Glomerular visceral epithelial cell (primary cell): ENCODE measurements around the gene DCLK1.
A peak's percentile ranks its signal among the peaks of the same experiment; 100 is the strongest.

Experiments used
- DNase-seq: peaks from one replicate; pipeline ENCODE4 v3.0.0-alpha.2; 2016; ENCODE audit errors: extremely low spot score

DCLK1 gene

DNA sequence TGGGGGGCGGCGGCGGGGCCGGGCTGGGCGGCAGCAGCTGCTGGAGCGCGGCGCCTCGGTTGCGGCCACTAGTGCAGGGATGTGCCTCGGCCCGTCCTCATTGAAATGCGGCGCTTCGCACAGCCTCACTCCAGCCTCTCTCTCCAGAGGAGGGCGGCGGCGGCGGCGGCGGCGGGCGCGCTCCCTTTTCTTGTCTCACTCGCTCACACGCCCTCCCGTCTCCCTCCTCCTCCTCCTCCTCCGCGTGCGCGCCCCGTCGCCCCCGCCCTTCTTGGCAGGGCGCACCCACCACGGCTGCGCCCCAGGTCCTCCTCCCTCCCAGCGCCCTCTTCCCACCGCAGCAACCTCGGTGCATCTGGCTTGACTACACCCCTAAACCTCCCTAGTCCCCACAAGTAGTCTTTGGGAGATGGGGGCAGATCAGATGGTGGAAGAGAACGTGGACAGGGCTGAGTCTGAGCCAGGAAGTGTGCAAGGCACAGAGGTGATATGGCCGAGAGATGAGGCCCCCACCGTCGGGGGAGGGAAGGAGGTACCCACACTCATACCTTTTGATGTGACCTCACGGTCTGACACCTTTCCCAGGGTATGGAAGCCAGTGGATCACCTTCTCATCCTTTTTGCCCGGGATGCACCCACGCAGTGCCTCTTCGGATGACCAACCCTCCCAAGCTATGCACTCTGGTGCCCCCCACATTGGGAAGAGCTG lies at the start of gene DCLK1:
TSS of gene DCLK1 (minus strand) at position 161 of the 709 bp plus-strand sequence.
- DNase-seq = peak; percentile 51

DNA sequence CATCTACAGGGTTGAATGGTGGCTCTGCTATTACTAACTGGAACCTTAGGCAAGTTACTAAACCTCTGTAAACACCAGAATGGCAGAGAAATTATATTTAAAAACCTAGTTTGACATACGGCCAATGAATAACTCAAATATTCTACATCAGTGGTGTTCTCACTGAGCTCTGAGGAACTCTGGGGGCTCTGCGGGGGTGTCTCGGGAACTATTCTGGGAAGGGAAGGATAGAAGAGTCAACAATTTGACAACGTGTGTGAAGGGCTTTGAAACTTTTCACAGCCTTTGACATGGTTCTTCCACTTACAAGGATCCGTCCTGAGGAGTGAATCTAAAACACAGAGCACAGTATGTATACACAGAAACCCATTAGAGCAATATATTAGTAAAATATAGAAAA lies 44.4 kb upstream of the DCLK1 start:
- no peak for DNase-seq

DNA sequence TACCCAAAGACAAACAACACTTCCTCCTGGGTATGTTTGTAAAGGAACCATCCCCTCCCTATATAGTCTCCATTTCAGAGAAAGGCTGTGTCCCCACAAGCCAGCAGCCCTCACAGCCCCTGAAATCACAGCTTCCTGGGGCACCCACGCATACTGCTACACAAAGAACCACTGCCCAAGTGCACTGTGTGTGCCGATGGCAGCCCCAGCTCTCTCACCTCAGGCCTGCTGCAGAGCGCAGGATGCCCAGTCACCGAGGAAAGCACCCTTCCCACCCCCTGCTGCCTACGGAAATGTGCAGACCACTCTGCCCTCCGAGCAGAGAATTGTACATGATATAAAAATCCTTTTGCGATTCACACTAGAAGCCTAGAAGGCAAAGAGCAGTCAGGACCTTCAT lies 43.7 kb upstream of the DCLK1 start:
- DNase-seq = no peak

DNA sequence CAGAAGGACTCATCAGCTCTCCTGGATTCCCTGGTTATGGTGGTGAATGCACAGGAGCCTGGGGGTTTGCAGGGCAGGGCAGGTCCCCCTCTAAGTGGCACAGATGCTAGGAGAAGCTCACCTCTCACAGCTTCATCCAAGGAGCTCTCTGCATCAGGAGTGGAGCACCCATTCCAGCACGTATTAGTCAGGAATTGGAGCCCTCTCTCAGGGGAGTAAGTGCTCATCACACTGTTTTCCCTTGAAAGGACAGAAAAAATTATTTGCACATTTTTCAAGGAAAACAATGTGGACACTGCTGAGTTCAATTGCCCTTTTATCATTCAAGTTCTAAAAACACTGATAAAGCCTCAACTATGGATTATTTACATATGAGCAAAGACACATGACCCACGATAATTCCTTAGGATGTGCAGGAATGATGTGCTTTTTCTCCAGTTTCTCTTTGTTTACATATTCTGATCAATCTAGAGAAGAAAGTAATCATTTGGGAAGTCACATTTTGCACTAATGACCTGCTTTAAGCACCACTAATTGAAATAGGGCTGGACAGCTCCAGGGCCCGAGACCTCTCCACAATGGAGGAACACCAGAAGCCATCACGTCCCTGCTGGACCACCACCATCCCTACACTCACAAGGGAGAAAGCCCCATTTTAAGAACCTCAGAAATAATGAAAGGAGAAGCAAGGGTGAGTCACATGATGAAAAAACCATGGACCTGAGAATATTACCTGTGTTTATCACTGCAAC lies 42.6 kb upstream of the DCLK1 start:
- no peak for DNase-seq

DNA sequence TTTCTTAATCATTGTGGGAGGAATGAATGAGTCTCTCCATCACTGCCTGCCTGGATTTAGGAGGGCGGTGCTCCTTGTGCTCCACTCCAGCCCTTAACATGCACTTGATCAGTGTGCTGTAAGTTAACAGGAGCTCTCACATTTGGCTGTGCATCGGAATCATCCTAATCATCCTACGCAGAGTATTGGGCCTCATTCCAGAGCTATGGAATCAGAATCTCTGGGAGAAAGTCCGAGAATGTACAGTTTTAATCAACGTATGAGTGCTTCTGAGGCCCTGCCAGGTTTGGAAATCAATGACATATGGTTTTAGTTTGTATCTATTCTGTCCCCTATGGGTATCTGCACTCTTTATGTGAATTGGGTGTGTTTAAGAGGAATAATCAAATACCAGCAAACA lies 34.9 kb upstream of the DCLK1 start:
- no peak for DNase-seq

DNA sequence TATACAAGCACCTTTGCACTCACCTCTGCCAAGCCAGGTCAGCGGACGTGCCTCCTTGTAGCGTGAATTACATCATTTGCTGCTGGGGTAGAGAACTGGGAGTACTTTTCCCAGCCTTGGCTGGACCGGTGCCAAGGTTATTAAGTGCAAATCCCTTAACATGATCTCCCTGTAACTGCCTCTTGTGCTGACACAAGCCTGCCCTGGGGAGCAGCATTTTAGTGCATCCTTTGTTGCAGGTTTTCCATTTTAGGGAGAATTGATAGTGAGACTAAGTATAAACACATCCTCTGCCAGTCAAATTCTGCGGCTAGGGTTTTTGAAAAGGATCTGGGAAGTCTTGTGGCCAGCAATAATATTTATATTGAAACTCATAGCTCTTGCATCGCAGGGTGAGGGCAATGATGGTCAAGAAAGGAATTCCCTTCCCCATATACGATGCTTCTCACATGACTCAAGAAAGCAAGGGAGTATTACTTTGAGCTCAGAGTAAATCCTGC lies 32.7 kb upstream of the DCLK1 start:
- peak; percentile 86 for DNase-seq

DNA sequence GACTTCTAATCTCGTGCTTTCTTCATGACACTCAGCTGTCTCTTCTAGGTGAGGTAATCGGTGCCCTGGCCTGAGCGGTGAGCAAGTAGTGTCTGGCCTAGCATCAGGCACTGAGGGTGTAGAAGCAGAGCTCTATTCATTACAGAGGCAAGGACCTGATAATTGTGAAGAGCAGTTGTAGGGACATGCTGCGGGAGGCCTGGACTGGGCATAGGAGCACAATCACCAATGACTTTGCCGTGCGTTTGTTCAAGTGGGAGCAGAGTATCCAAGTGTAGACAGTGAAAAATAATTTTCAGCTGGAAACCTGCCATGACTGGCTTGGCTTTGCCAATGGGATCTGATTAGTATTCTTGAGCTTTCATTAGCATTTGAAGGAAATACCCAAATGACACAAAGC lies 32.1 kb upstream of the DCLK1 start:
- DNase-seq = no peak

DNA sequence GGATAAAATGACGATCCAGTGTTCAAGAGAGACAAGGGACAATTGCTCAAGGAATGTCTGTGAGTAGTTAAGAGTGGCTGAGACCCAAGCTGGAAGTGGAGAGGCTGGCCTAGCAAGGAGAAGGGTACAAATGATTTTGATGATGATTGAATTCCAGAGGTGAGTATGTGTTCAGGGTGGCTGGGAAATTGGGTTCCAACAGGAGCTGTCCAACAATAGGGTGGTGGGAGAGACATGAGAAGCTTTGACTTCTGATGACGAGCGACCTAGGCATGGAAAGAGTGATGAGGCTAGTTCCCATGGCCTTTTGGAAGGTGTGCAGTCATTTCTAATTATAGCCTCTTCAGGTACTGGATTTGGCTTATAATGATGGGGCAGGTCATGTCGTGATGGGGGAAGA lies 29.1 kb upstream of the DCLK1 start:
- no peak for DNase-seq

DNA sequence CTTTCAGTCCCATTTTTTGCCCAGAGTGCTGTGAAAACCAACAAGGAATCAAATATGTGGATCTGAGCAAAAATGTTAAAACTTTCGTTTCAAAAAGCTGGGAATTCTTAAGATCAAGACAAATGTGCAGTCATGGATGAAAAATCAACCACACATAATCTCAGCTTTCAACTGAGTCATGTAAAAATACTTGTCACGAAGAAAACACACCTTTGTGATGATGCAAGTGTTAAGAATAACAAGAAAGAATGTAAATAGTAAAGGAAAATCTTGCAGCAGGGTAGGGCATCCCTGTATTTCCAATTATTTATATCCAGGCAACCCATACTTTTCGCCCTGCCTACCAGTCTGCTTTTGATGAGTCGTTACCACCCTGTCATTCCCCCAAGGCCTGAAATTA lies 27.4 kb upstream of the DCLK1 start:
- DNase-seq = peak; percentile 33

DNA sequence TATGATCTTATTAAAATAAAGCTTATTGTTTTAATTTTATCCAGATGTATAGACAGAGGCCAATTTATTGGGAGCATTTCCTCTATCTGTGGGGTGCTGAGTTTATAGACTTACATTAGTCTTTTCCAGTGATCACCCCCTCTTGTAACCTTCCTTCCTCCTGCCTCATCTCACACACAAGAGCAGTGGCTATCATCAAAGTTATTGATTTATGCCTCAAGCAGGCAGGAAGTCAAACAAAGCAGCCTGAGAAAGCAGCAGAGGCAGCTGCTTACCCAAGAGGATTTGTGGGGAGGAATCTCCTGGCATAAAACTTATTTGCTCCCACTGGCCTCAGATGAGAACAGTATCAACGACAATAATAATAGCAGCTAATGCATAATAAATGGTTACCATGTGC lies 26.3 kb upstream of the DCLK1 start:
- no peak for DNase-seq

DNA sequence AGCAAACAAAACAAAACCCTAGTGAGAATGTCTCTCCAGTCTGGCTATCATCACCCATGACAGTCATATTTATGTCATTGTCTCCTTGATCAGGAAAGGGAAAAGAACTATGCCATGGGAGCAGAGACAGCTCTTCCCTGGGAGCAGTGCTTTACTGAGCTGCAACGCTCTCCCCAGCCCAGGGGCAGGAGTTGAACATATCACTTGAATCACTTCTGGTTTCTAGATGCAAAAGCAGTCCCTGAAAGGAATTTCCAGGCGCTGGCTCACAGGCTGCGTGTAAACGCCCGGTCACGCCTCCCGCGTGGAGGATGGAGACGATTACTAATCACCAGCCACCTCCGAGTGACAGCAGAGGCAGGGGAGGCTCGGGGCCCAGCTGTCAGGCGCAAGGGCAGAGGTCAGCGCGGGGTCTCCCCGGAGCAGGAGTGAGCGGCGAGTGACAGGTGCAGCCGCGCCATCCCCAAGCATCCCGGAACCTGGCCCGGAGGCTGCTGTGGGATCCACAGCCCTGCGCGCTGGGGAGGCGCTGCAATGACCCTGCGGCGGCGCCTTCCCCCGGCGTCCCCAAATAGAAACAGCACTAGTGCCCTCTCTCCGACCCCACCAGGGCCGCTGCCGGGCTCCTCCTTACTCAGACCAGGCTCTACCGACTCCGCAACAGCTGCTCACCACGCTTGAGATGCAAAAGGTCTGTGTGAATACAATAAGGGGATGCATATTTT lies 23.5 kb upstream of the DCLK1 start:
- DNase-seq = peak; percentile 18

DNA sequence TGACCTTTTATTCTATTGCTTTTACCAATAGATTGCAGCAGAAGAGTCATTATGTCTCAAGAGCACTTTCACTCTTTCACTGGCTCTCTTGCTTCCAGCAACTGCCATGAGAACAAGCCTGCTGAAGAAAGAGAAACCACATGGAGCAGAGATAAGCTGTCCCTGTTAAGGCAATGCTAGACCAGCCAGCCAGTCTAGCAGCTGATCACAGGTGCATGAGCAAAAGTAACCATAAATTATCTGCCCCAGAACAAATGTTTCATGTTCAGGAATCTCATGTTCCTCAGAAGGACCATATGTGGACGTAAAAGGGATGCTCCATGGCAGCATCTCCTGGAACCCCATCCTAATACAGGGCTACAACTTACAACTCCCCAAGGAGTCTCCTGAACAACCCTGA lies 20.4 kb upstream of the DCLK1 start:
- no peak for DNase-seq

DNA sequence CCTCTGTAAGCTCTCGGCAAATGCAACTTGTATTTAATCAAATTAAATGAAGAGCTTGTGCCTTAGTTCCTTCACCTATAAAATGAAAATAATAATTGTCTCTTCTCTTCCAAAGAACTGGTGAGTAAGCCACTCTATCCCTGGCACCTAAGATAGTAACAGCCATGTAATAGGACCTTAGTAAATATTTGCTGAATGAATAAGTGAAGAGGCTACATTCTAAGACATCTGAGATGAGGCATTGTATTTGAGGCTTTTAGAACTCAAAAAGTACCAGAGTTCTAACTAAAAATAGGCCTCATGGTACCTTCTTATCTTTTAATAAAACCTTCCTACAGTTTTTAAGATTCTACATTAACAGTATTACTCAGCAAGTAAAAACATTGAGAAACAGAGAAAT lies 17.3 kb upstream of the DCLK1 start:
- DNase-seq = no peak

DNA sequence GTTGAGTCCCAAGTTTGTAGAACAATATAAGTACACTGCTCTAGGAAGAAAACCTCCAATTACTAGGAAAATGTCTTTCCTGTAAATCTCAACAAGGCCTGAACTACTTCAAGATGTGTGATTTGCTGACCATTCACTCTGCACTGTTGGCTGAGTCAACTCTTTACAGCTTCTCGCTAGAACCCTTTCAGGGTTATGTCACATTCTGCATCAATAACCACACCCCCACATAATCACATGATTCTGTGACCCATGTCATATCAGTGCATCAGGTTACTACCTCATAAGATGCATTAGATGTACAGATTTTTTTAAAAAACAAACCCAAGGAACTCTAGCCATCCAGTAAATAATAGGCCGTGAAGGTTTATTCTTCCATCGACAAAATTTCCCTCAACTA lies 16.1 kb upstream of the DCLK1 start:
- no peak for DNase-seq

DNA sequence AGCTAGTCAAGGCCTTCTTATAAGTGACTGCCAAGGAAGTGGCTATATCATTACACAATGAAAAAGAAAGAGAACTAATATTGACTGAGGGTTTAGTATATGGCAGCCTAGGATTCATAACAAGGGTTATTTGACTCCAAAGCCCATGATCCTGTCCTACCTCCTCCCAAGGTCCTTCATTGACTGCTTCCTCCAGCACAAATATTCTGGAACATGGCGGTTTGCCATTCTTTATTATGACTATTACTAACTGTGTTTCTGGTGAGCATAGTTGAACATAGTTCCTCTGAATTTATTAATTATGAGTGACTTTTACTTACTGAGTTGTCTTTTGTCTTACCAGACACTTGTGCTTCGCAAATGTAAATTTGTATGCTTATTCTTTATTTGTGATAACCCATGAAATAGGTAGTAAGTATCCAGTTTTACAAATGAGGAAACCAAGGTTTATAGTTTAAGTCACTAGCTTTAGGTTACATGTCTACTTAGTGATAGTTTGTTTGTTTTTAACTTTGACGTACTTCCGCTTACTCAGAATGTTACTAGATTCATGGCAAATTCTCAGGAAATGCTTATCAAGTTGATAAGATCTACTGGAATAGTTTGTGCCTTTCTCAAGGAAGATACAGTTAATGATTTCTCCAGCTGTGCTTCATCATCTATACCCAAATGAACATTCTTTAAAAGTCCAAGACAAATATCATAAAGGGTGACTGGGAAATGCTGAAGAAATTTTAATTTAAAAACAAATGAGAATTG lies 15.5 kb upstream of the DCLK1 start:
- DNase-seq = no peak

DNA sequence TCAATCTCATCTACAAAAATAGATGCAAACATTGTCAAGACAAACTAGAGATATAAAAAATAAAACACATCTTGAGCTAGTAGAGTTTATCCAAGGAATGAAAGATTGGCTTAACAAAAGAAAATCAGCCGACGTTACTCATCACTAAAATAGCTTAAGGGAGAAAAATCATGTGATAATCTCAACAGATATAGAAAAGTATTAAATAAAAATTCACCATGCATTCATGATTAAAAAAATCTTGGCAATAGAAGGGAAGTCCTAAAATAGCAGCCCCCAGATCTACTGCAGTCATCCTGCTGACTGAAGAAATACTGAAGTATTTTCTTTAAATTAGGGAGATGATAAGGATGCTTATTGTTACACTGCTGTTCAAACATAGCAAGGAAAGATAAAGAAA lies 12.6 kb upstream of the DCLK1 start:
- DNase-seq = no peak

DNA sequence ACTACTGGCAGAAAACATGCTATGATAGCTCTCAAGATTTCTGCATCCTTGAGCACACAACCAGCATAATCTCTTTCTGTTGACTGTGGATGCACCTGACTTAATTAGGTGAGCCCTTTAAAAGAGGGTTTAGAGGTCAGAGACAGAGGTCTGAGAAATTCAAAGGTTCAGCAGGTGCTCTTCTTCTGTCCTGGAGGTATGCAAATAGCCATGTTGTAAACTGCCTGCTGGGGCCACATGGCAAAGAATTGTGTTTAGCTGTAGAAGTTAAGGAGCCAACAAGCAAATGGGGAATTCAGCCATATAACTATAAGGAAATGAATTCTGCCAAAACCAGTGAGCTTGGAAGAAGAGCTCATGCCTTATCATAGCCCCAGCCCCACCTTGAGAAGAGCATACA lies 11.6 kb upstream of the DCLK1 start:
- DNase-seq = no peak

DNA sequence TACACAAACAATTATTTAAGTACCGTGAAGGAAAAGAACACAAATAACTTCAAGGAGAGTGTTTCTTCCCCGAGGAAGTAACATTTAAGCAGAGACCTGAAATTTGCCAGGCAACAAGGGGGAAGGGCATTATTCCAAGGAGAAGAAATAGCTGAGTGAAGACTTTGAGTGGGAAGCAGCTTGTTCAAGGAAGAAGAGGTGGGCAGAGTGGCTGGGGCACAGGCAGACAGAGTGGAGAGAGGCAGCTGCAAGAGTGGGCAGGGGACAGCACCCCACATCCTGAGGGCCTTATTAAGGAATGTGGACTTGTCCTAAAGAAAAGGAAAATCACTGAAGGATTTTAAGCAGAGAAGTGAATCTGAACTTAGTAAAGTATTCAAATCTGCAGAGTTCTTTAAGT lies 4.7 kb upstream of the DCLK1 start:
- DNase-seq = no peak

DNA sequence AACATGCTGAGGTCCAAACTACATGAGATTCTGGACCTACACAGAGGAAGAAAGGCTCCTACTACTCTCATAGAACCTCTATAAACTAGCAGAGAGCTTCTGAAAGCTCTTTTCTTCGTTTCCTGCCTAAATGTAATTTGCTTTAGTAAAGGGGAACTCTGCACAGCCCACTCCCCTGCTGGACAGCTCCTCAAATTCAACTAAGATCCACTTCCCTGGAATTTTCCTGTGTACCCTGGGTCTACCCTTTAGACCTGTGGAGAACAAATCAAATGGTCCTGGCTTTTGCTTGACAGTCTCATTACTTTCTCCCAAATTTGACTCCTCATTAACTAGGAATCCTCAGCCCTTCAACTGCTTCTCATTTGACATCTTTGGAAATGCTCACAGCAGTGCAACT lies 3.5 kb upstream of the DCLK1 start:
- DNase-seq = no peak

DNA sequence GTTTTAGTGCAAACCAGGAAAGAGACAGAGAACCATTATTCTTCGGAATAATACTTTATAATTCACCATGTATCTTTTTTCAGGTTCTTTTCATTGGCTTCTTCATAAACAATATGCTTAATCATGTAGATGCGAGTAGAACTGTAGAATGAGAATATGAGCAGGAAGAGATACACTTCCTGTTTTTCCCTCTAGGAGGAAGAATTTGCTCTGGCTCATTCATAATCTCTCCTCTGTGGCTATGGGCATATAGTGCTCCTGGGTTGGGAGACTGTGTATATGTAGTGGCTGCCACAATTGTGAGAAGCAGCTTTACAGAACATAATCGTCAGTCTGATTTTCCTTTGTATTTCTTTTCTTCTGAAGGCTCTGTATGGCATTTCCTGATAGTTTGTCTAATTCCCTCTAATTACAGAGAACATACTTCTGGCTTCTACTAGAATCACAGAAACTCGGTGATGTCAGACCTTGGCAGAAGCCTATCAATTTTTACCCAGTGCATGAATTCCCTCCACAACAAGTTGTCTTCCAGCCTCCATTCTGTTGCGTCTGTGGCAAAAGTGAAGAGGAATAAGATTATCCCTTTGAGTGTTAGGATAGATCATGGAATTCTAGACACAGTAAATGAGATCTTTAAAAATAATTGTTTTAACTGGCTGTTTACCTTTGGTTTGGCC lies 2.9 kb upstream of the DCLK1 start:
- DNase-seq = no peak

DNA sequence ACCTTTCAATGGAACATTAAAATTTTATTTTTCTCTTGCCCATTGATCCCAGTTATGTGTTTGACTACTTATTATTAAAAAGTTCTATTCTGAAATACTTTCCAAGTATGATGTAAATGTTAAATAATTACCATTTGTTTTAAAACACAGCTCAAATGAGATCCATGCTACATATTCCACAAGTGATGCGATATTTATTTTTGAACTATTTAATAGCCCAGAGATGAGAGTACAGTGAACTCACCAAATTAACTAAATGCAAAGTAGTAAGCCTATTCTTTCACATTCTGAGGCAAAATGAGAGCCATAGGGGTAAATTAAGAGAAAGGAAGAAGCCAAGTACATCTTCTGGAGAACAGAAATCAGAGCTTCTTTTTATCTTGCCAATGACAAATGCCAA lies 1.2 kb upstream of the DCLK1 start:
- DNase-seq = no peak

DNA sequence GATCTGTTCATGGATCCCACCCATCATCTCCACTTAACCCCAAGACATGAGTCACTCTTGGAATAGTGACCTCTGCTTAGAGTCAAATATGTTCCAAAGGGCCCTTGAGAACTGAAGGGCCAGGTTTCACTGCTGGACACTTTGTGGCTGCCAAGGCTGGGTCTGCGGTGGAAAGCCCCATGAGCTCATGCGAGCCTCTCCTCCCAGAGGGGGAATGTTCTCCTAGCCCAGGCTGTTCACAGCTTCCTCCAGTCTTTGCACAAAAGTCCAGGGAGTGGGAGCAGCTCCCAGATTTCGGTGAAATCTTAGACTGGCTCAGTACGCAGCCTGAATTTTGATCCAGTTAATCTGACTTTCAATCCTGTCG lies 732 bp upstream of the DCLK1 start:
- peak; percentile 12 for DNase-seq
